SIG-M5 treated with dmso at 0.1 percent for 504 hours (cell line): ENCODE results near the gene CIRBP.

Experiments used
- DNase-seq: peaks from one replicate; lab custom pipeline; 2025; ENCODE audit not compliant: unreplicated experiment; lab: John Stamatoyannopoulos, UW

The CIRBP gene

GRCh38 chr19:1266916-1267476, 2.1 kb upstream of the CIRBP start:
- DNase-seq: no peak

- DNase-seq: no peak
Measured at GRCh38 chr19:1267477-1268225, 1.5 kb upstream of the CIRBP start.

DNA sequence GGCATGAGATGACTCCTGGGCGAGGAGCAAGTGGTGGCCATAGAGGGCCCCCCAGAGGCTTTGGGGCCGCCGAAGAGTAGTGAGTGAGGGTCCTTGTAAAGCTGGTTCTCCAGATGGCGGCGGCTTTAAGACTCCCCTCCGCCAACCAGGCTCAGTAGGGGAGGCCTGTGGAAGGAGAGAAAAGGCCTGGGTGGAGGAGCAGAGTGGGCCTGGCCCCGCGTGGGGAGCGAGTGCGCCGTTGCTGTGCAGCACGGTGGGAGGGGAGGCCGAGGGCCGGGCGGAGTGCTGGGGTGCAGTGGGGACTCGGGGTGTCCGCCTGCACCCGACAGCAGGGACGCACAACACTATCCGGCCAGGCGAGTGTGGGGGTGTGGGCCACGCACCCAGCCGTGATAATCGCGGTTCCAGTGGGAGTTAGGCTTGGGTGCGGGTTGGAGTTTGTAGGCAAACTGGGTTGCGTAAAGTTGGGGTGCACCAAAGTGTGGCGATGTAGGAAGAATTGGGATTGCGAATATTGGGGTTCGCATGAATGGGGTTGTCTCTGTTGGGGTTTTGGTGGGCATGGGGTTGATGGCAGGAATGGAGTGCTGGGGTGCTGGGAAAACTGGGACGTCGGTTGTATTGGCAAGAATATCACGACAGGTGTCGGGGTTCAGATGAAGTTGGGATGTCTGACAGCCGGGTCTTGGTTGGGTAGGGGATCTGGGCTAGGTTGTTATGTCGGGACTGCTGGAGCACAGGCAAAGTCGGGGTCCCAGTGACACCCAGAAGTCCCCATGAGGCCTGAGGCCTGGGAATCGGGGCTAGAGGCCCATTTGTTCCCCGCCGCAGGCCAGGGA, 687 bp upstream of the CIRBP start:
- DNase-seq: no peak

- DNase-seq: peak; percentile 45
Measured at GRCh38 chr19:1269478-1270212, 513 bp downstream of the CIRBP start.

DNA sequence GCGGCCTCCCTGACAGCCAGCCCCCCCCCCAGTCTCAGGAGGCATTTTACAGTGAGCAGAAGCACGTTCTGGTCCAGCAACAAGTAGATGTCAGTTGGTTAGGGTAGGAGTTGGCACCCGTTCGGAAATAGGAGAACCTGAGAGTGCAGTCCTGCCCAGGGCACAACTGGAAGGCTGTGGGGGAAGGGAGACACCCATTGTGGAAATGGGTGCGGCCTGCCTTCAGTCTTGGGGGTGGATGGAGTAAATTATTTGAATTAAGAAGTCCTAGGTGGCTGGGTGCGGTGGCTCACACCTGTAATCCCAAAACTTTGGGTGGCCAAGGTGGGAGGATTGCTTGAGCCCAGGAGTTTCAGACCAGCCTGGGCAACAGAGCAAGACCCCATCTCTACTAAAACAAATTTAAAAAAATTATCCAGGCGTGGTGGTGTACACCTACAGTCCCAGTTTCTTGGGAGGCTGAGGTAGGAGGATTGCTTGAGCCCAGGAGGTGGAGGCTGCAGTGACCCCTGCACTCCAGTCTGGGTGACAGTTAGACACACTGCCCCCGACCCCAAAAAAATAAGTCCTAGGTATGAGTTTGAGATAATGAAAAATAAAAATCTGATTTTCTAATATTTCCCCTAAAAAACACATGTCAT, 1.2 kb downstream of the CIRBP start:
- DNase-seq: peak; percentile 40

- no peak for DNase-seq
Measured at GRCh38 chr19:1270854-1271527, 1.9 kb downstream of the CIRBP start.

DNA sequence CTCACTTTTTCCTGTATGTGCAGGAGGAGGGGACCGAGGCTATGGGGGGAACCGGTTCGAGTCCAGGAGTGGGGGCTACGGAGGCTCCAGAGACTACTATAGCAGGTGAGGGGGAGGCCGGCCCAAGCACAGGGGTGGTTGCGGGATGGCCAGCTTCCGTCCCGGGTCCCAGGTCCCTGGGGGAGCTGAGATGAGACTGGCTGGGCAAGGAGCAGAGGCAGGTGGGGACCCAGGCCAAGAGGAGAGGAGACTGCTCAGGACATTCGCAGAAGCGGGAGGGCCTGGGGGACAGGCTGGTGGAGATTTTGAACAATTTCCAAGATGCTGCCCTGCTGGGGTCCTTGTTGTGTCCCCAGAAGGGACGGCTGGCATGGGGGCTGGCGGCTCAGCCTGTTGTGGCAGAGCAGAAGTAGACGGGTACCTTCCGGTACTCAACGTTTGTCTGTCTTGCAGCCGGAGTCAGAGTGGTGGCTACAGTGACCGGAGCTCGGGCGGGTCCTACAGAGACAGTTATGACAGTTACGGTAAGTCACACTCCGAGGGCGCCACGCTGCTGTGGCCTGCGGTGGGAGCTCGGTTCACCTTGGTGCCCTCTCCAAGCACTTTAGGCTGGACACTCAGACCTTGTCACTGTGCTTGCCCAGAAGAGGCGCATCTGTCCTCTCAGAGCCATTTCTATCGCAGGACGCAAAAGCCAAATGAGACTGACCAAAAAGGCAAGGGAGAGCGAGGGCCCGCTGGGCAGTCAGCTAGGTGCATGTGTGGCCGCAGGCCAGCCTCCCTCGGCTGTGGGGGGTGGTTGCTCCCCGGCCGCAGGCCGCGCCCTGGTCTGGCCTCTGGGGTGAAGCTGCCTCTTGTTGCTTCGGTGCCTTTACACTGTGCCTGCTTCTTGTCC, 2.6 kb downstream of the CIRBP start:
- no peak for DNase-seq

GRCh38 chr19:1272423-1273262, 3.5 kb downstream of the CIRBP start:
- no peak for DNase-seq

DNA sequence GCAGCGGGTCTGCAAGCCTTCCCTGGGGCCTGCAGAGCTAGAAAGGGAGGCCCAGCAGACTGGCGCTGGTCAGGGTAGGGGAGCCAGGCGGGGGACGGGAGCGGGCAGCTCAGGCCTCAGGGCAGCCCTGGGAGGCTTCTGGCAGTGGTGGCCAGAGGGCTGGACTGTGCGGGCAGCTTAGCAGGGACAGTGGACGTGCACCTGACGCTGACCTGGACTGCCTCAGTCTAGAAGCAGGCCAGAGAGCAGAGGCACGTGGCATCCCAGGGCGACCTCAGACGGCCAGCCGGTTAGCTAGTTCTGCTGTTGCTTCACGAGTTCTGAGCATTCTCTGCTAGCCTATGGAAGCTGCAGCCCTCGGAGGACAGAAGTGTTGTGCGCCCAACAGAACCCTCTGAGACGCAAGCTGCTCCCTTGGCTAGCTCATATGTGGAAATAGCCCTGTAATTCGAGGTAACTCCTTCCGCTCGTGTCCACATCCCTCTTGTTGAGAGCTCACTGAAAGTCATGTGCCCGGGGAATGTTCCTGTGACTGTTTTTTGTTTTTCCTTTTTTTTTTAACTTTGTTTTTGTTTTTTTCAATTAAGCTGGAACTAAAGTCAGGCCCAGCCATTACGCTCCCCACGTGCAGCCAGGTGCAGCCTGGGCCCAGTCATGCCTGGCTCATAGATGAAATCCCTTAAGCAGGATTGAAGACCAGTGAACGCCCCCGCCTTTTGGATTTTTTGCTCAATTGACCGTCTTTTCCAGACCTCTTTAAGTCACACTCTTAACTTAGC, 4.3 kb downstream of the CIRBP start:
- peak; percentile 78 for DNase-seq

GRCh38 chr19:1274081-1274851, 5.1 kb downstream of the CIRBP start:
- no peak for DNase-seq

- no peak for DNase-seq
Measured at GRCh38 chr19:1274852-1275259, 5.7 kb downstream of the CIRBP start.

- DNase-seq: peak; percentile 94
Measured at GRCh38 chr19:1275260-1275975, 6.3 kb downstream of the CIRBP start, which contains the start of gene FAM174C. FAM174C (plus strand) TSS chr19:1275530; CDS start chr19:1275550, 20 bp downstream.

DNA sequence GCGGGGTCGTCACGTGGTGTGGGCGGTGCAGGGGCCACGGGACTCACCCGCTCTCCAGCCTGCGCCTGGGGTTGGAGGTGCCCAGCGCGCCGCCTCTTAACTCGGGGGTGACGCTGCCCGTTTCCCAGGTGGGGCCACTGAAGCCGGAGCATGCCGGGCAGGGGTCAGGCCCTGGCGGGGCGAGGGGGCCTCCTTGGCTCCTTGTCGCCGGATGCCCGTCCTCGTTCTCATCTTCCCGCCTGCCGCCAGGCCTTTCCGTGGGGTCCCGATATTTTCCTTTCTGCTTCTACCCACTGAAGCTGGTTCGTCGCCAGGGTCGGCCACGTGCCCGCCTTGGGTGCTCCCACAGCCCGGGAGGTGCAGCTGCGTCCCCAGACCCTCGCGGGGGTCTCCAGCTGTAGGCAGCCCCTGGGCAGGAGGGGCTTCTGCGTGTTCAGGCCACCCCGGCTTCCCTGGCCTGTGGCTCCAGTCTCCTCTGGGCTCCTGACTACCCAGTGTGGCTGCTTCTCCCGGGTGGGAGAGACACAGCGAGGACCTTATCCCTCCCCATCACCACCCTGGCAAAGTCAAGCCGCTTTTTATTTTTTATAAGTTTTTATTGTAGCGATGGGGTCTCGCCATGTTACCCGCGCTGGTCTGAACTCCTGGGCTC, 7.0 kb downstream of the CIRBP start:
- no peak for DNase-seq

- DNase-seq: no peak
Measured at GRCh38 chr19:1276628-1277022, 7.5 kb downstream of the CIRBP start.

DNA sequence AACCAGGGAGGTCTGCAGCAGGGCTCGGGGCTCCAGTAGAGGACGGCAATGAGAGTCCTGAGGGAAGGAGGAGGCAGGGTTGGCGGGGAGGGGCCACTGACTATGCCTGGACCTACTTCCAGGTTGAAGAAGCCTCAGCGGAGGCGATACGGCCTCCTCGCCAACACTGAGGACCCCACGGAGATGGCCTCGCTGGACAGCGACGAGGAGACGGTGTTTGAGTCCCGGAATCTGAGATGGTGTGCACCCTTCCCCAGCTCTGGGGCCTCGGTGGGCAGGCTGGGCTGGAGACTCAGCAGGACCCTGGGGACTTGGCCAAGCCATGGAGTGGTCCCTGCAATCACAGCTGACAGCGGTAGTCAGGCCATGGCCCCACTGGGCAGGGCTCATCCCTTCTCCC, 7.9 kb downstream of the CIRBP start:
- no peak for DNase-seq

- no peak for DNase-seq
Measured at GRCh38 chr19:1278074-1278473, 8.9 kb downstream of the CIRBP start.
